NCI-H2196 (cell line): ENCODE results near the gene DBF4.
"Not testable (repeated sequence)": the region's sequence is repeated elsewhere in the genome, so short reads cannot be mapped to it uniquely, and the experiment has no call there.

Experiments used
- DNase-seq: peaks from one replicate; lab custom pipeline; 2025; ENCODE audit not compliant: unreplicated experiment; lab: John Stamatoyannopoulos, UW

The DBF4 gene

DNA sequence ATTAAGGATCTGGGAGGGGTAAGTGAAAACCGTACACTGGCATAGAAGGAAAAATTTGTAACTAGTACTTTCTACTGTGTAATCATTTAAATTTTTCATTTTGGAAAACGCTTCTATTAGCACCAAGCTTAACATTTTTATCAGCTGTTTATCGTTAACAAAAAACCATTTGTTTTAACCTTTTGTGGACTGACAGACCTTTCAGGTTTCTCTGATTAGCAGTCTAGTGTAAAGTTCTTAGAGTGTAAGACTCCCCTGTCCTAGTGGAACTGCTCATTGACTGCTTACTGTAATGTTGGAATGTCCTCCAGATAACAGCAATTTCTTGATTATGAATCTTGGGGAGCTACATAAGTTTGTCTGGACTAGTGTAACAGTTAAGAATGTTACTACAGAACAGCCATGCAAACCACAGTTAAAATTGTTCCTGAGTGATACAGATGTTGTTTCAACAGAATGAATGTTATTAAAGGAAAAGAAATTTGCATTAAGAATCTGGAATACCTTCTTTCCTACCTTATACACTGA is 2.0 kb downstream of the DBF4 start:
- DNase-seq, result no peak

DNA sequence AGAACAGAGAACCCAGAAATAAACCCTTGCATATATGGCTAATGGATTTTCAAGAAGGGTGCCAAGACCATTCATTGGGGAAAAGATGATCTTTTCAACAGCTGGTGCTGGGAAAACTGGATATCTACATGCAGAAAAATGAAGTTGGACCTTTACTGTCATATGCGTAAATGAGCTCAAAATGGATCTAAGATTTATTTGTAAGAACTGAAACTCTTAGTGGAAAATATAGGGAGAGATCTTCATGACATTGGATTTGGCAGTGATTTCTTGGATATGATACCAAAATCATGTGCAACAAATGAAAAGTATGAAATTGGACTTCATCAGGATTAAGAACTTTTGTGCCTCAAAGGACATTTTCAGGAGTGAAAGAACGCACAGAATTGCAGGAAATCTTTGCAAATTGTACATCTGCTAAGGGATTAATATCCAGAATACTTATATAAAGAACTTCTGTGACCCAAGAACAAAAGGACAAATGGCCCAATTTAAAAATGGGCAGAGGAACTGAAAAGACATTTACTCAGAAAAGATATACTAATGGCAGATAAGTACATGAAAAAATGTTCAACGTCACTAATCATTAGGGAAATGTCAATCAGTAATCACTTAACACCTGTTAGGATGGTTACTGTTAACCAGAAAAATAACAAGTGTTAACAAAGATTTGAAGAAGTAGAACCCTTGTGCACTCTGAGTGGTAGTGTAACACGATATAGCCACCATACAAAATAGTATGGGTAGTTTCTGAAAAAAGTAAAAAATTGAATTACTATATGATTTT is 6.1 kb downstream of the DBF4 start:
- DNase-seq, result no peak

- DNase-seq, result no peak
Measured at GRCh38 chr7:87885018-87885417, 8.7 kb downstream of the DBF4 start.

DNA sequence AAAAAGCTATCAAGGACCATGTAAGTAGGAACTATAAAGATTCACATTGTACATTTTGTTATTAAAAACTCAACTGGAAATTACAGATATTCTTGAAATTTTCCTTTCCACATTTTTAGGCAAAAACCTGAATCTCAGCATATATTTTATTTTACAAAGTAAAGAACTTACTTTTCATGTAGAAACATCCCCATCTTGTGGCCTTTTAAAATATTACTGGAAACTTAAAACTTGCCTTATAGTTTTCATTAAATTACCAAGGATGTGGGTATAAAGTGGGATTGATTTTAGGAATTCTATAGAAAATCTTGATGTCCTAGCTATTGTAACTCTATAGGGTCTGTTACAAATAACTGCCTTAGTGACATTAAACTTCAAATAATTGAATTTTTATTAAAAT is 10.6 kb downstream of the DBF4 start:
- DNase-seq, result peak; percentile 34

GRCh38 chr7:87895363-87895762 is 19.1 kb downstream of the DBF4 start:
- DNase-seq, result no peak

- no peak for DNase-seq
Measured at GRCh38 chr7:87899255-87899654, 23.0 kb downstream of the DBF4 start.

- not testable (repeated sequence) for DNase-seq
Measured at GRCh38 chr7:87907136-87907906, 31.0 kb downstream of the DBF4 start.

GRCh38 chr7:87908814-87909213 is 32.5 kb downstream of the DBF4 start:
- DNase-seq, result not testable (repeated sequence)

DNA sequence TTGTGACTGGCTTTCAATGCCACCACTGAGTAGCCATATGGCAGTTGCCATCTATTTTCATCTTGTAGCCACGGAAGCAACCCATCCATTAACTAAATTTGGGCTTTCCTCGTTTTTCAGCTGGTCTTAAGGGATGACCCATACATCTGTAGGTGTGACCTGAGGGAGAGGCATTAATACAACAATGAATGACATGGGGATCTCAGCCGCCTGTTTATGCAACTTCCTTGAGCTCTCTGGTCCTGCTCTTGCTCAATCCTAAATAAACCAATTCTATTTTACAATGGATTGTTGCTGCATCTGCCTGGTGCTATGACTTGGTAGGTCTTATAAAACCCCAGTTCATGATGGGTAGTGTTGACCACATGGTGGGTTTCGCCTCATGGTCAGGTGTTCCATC is 35.8 kb downstream of the DBF4 start:
- no peak for DNase-seq

DNA sequence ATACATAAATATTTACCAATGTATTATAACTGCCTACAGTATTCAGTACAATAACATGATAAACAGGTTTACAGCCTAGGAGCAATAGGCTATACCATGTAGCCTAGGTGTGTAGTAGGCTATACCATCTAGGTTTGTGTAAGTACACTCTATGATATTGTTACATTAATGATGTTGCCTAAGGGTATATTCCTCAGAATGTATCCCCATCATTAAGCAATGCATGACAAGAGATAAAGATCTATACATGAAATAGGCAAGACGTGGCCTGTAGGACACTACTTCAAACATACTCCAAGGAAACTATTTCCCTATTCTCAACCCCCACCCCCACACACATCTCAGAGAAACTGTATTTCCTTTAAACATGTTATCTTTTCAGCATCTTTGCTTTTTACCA is 42.4 kb downstream of the DBF4 start:
- no peak for DNase-seq

DNA sequence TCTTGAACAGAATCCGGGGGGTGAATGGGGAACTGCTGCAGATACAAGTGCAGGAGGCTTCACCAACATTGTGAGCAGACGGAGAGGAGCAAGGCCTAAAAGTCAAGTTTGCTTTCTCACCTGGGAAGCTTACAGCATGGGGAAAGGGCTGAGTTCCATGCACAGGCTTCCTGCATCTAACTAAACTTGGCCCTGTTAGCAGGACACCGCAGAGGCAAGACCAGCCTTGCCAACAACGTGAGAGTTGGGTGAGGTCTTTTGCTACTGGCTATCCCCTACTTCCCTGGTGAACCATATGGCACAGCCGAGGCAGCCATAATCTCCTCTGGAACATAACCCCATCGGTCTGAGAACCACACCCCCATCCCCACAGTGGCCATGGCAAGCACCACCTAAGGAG is 43.6 kb downstream of the DBF4 start:
- no peak for DNase-seq

GRCh38 chr7:87920578-87920977 is 44.3 kb downstream of the DBF4 start:
- no peak for DNase-seq

DNA sequence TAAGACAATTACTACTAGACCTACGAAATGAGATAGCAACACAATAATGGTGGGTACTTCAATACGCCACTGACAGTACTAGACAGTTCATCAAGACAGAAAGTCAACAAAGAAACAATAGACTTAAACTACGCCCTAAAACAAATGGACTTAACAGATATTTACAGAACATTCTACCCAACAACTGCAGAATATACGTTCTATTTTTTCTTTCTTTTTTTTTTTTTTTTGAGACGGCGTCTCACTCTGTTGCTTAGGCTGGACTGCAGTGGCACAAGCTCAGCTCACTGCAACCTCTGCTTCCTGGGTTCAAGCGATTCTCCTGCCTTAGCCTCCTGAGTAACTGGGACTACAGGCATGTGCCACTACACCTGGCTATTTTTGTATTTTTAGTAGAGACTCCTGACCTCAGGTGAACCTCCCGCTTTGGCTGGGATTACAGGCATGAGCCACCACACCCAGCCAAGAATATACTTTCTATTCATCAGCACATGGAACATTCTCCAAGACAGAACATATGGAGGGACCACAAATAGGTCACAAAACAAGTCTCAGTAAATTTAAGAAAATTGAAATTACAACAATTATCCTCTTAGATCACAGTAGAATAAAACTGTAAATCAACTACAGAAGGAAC is 46.6 kb downstream of the DBF4 start:
- not testable (repeated sequence) for DNase-seq

GRCh38 chr7:87926581-87927461 is 50.5 kb downstream of the DBF4 start:
- DNase-seq, result no peak

DNA sequence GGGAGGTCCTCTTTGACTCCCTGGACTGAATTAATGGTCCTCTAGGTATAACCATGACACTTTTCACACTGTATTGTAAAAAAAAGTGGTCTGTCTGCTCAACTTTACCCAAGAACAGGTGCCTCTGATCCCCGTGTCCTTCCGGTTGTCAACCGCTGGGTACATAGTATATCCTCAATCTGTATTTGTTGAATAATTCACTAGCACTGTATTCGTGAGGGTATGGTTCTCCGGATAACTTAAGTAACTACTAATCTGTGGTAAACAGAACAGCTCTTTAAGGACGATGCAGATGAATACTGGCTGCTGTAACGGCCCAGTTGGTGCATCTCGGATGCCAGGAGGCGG is 57.3 kb downstream of the DBF4 start:
- no peak for DNase-seq

DNA sequence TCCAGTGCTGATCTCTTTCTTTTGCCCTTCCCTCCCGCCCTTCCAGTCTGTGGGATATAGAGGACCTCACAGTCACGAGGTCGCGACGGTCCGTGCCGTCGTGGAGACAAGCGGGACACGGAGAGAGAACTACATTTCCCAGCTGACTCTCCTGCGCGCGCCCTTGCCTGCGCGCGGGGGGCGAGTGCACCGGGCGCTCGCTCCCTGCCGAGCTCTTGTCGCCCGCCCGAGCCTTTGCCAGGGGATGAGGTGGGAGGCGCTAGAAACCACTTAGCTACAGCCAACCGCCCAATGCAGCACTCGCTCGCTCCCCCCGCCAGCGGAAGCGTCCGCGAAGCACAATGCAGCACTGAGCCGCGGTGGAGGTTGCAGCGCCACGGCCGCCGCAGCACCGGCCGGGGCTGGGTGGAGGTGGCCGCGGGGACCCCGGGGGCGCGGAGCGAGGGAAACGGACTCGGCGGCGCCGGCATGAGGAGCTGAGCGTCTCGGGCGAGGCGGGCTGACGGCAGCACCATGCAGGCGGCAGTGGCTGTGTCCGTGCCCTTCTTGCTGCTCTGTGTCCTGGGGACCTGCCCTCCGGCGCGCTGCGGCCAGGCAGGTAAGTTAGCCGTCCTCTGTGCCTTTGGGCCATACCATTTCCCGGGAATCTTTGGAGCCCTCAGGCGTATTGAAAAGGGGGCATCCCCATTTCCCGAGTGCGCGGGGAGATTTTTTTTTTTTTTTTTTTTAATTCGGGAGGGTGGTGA is 57.8 kb downstream of the DBF4 start, which contains the start of gene ADAM22:
Gene ADAM22 (plus strand): TSS at position 299 of the 746 bp plus-strand sequence. CDS start 215 bp downstream, at position 514.
- DNase-seq, result peak; percentile 94

GRCh38 chr7:87934699-87935383 is 58.5 kb downstream of the DBF4 start:
- DNase-seq, result peak; percentile 23

DNA sequence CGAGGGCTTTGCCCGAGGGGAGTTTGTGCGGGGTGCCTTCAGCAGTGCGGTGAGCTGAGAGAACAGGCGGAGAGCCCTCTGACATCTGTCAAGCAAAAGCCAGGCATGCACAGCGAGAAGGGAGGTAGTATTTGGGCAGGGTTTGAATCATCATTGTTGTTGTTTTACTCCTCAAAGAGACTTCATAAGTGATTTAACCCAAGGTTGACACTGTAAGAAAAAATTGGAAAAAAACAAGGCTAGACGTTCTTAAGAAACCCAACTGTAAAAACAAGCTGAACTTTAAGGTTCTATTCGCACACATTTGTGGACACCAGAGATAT is 59.1 kb downstream of the DBF4 start:
- no peak for DNase-seq

DNA sequence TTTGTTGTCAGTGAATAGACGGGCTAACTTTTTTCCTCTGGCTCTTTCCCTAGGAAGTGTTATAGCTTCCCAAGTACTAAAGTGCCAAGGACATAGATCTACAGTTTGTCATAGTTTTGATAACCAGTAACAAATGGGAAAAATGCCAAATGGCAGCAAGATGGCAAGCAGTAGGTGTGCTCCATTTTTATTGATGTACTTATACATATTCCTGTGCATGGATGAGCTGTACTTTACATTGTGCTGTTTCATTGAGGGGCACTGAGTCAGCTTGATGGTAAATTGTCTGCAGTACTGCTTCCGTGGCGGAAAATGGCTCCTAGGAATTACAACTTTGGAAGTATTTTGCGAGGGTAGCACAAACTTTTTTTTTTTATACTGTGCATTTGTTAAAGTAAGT is 64.8 kb downstream of the DBF4 start:
- no peak for DNase-seq

GRCh38 chr7:87944547-87944946 is 68.3 kb downstream of the DBF4 start:
- no peak for DNase-seq
